Esophagus muscularis mucosa (tissue), 4 donors: Measurements from ENCODE around the gene DMKN. TPM values are rescaled to one million over a fixed set of nuclear protein-coding genes. Genes with fewer than 3 reads are reported as not detected.

Experiments
- DNase-seq: peaks from one replicate; pipeline ENCODE4 v3.0.0-alpha.2; 2017; ENCODE audit errors: extremely low spot score
- H3K27ac ChIP-seq, 4 donors: fragments of 200-600 bp; sonication (generic); replicated peaks in 1 of 4; 1 replicate in 3 of 4; 2 replicates in 1 of 4; pipeline ENCODE4 v1.5.1; 2016 to 2019; ENCODE audit warnings: mild to moderate bottlenecking in 1 of 4
- H3K27me3 ChIP-seq, 4 donors: fragments of 200-600 bp; sonication (generic); one replicate each; pipeline versions ENCODE4 v1.5.1 to v1.6.0; 2016 to 2019
- H3K36me3 ChIP-seq, 4 donors: fragments of 200-600 bp; sonication (generic); one replicate each; pipeline ENCODE4 v1.5.1; 2016 to 2019
- H3K4me1 ChIP-seq, 4 donors: fragments of 200-600 bp; sonication (generic); one replicate each; pipeline ENCODE4 v1.5.1; 2016 to 2019
- H3K4me3 ChIP-seq, 4 donors: fragments of 200-600 bp; sonication (generic); 1 replicate in 2 of 4; 2 replicates in 2 of 4; pipeline ENCODE4 v1.5.1; 2016 to 2019; ENCODE audit warnings: mild to moderate bottlenecking in 4 of 4, moderate library complexity in 1 of 4
- H3K9me3 ChIP-seq, 4 donors: fragments of 200-600 bp; sonication (generic); 1 replicate in 3 of 4; 2 replicates in 1 of 4; pipeline ENCODE4 v1.5.1; 2016 to 2019
- EP300 ChIP-seq: sonication (generic); formaldehyde crosslinking; IDR thresholded peaks from one replicate; pipeline ENCODE4 v1.6.1; 2017; ENCODE audit warnings: antibody characterized with exemption
- POLR2A ChIP-seq: fragments of 450-650 bp; IDR thresholded peaks from one replicate; pipeline ENCODE4 v1.6.1; 2017; ENCODE audit warnings: antibody characterized with exemption, moderate library complexity, mild to moderate bottlenecking, low read depth
- POLR2AphosphoS5 ChIP-seq, 2 donors: sonication (generic); formaldehyde crosslinking; IDR thresholded peaks; one replicate each; pipeline ENCODE4 v1.6.1; 2017; ENCODE audit warnings: antibody characterized with exemption in 2 of 2
- WGBS: methylation state at CpG from one replicate; pipeline ENCODE4 v1.1.5; 2018; 5-methylcytosine and 5-hydroxymethylcytosine counted together
- intact Hi-C: fragments of 100-400 bp; cut with DNase I; formaldehyde crosslinking; loops from one replicate; pipeline ENCODE4 v1.15.1; 2023
- total RNA-seq, 4 donors: library from RNA; depleted of rRNA; stranded (reverse); fragments of >200 nt; gene quantifications; one replicate each; pipeline versions ENCODE4 v1.1.0 to v1.2.1, GENCODE V29; 2016
- TF ChIP-seq, protein P1 (sequence below), 3 experiments: fragments of 200-600 bp in 2 of 3; fragments of 450-650 bp in 1 of 3; sonication (generic) in 2 of 3; IDR thresholded peaks; one replicate each; pipeline ENCODE4 v1.5.1; 2017 to 2019; ENCODE audit warnings: antibody characterized with exemption in 3 of 3, mild to moderate bottlenecking in 2 of 3, moderate library complexity in 1 of 3

The DMKN gene
- total RNA-seq, 4 donors from 2014 or later = 1.7 to 5.5 (median 3.8) TPM

DNA sequence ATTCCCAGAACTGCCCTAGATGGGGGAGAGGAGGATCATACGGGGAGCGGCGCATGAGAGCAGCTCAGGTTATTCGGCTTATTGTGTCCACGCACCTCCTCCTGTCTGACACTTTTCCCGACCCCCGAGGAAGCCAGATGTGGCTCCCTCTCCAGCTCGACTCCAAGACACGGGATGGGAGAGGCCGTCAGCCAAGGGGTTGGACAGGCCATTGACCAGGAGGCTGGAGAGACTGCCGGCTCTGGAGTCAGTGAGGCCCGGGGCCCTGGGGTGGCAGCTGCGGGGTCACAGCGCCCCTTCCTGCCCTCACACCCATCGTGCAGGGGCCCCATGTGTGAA is 2.9 kb downstream of the DMKN start:
- Histone ChIP-seq H3K27me3 (peaks cover 0 to 82% (median 14%) of the 10 kb centered on the region in 4 donors), H3K4me3 (peak overlapping the region in 3 of 4 donors; percentile 40 to 47 (median 42)), H3K9me3 (no peaks in the 10 kb centered on the region), H3K4me1 (peaks cover 0 to 22% (median 14%) of the 10 kb centered on the region in 4 donors), H3K36me3 (no peaks in the 10 kb centered on the region), H3K27ac (no peak overlapping the region)
- no peak for DNase-seq
- 14% methylated on average over 14 of the region's 15 CpGs for WGBS
- intact Hi-C loops = no loop called here
- TF ChIP-seq EP300 (no peak), POLR2A (no peak), POLR2AphosphoS5 (IDR thresholded peaks at IDR 0.05) (no peak)
- TF ChIP-seq, protein P1, sequence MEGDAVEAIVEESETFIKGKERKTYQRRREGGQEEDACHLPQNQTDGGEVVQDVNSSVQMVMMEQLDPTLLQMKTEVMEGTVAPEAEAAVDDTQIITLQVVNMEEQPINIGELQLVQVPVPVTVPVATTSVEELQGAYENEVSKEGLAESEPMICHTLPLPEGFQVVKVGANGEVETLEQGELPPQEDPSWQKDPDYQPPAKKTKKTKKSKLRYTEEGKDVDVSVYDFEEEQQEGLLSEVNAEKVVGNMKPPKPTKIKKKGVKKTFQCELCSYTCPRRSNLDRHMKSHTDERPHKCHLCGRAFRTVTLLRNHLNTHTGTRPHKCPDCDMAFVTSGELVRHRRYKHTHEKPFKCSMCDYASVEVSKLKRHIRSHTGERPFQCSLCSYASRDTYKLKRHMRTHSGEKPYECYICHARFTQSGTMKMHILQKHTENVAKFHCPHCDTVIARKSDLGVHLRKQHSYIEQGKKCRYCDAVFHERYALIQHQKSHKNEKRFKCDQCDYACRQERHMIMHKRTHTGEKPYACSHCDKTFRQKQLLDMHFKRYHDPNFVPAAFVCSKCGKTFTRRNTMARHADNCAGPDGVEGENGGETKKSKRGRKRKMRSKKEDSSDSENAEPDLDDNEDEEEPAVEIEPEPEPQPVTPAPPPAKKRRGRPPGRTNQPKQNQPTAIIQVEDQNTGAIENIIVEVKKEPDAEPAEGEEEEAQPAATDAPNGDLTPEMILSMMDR (IDR thresholded peaks at IDR 0.05) = peak in 1 of 3 experiments; percentile 27

DNA sequence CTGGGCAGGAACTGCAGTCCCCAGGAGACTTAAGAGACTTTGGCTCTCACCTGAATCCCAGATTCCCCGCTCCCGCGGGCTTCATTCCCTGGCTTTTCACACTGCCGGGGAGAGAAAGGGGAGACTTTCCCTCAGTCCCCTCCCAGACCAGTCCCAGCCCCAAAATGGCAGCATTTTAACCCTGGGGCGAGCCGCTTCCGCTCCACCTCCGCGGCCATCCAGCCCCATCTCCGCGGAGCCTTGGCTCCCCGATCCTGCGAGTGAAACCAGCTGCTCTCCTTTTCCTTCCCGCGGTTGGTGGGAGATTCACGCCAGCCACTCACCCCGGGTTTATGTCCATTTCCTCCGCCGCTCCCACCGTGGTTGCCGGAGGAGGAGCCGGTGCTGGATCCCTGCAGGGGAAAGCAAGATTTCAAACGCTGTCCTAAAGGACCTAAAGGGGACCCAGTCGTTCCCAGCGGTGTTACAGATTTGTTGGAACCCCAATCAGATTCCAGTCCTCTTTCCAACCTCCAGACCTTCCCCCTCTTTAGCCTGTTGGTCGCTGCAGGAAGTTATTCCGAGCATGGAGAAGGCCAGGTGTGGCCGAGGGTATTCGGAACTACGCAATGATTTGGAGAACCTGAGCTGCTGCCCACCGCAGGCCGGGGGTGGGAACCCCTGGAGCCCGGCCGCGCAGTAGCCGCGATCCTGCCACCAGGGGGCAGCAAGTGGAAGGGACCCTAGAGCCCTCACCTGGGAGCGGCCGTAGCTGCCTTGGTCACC is 3.4 kb downstream of the DMKN start:
- Histone ChIP-seq H3K36me3 (no peaks in the 10 kb centered on the region), H3K4me3 (peak overlapping the region; percentile 40 to 56 (median 44)), H3K4me1 (peaks cover 0 to 22% (median 14%) of the 10 kb centered on the region in 4 donors), H3K27me3 (peaks cover 0 to 87% (median 14%) of the 10 kb centered on the region in 4 donors), H3K9me3 (no peaks in the 10 kb centered on the region), H3K27ac (peak overlapping the region in 2 of 4 donors; percentile 7 to 20)
- TF ChIP-seq POLR2A (no peak), POLR2AphosphoS5 (IDR thresholded peaks at IDR 0.05) (peak in 1 of 2 donors; percentile 8)
- TF ChIP-seq, protein P1 (IDR thresholded peaks at IDR 0.05) = peak; percentile 75 to 97 (median 88)
- no peak for DNase-seq
- intact Hi-C loops = no loop called here
- WGBS = 2% methylated on average over 36 of the region's 39 CpGs

DNA sequence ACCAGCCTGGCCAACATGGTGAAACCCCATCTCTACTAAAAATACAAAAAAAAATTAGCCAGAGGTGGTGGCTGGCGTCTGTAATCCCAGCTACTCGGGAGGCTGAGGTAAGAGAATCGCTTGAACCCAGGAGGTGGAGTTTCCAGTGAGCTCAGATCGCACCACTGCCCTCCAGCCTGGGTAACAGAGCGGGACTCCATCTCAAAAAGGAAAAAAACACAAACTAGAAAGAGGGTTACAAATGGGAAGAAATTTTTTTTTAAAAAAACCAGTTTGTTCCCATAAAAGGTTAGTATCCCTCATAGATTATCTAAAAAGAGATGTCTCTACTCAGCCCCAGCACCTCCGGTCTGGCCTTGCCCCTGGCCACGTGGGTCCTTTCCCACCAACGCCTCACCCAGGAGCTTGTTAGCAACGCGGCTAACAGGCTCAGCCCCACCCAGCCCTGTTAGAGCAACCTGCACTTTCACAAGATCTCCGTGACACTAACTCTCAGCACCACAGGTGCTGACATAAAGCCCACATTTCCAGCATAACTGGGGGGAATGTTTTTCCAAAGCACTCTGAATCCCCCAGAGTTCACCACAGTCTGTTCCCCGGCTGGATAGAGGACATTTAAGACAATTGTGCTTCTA is 4.3 kb downstream of the DMKN start:
- Histone ChIP-seq H3K9me3 (no peaks in the 10 kb centered on the region), H3K4me1 (peaks cover 0 to 19% (median 14%) of the 10 kb centered on the region in 4 donors), H3K4me3 (peak overlapping the region; percentile 40 to 56 (median 44)), H3K27me3 (peaks cover 0 to 84% (median 12%) of the 10 kb centered on the region in 4 donors), H3K36me3 (no peaks in the 10 kb centered on the region), H3K27ac (no peak overlapping the region)
- 27% methylated on average over 12 of the region's 12 CpGs for WGBS
- TF ChIP-seq POLR2A = no peak
- no peak for TF ChIP-seq POLR2AphosphoS5 (IDR thresholded peaks at IDR 0.05)
- intact Hi-C loops = no loop called here
- no peak for DNase-seq

DNA sequence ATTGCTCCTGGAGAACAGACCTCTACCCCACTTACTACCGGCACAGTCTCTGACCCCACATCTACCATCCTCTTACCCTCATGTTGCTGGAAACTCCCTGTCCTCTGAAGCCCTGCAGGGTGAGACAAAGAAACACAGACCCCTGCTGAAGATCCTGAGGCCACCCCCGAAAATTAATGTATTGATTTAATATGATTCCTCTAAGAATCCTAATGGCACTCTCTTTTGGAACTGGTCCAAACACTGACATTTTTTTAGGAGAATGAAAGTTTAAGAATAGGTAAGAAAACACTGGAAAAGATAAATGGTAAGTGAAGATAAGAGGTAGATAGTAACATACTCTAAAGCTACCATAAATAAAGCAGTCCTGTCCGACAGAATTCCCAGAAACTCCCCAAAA is 5.3 kb downstream of the DMKN start:
- no peak for TF ChIP-seq POLR2AphosphoS5 (IDR thresholded peaks at IDR 0.05)
- TF ChIP-seq EP300 = no peak
- no peak for TF ChIP-seq POLR2A
- TF ChIP-seq, protein P1 (IDR thresholded peaks at IDR 0.05) = no peak
- Histone ChIP-seq H3K4me3 (no peak overlapping the region), H3K4me1 (peaks cover 0 to 18% (median 14%) of the 10 kb centered on the region in 4 donors), H3K27me3 (peaks cover 0 to 79% (median 12%) of the 10 kb centered on the region in 4 donors), H3K36me3 (no peaks in the 10 kb centered on the region), H3K27ac (no peak overlapping the region), H3K9me3 (no peaks in the 10 kb centered on the region)
- intact Hi-C loops = no loop called here
- DNase-seq = no peak
- WGBS = 94% methylated on average over 3 of the region's 3 CpGs

DNA sequence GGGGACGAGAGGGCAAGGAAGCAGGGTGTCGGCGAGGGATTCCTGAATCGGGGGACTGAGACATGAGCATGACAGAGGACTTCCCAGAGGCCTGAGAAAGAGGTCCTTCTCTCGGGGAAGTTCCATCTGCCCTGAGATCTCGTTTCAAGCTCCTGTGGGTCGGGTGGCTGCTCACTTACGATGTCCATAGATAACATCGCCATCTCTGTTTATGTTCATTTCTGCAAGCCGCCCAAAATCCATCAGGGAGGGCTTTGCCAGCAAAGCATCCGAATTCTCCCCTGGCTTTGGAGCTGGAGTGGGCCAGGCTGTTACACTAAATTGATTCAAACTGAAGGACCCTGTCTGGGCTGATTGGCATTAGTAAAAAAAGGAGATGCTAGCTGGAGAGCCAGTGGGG is 5.9 kb downstream of the DMKN start:
- H3K36me3 ChIP-seq = no peaks in the 10 kb centered on the region
- intact Hi-C loops = no loop called here
- no peak overlapping the region for H3K4me3 ChIP-seq
- DNase-seq = no peak
- 77% methylated on average over 11 of the region's 11 CpGs for WGBS
- H3K27ac ChIP-seq = no peak overlapping the region
- H3K9me3 ChIP-seq = no peaks in the 10 kb centered on the region
- peaks cover 0 to 77% (median 12%) of the 10 kb centered on the region in 4 donors for H3K27me3 ChIP-seq
- peaks cover 0 to 18% (median 14%) of the 10 kb centered on the region in 4 donors for H3K4me1 ChIP-seq
- TF ChIP-seq POLR2AphosphoS5 (IDR thresholded peaks at IDR 0.05) (no peak), POLR2A (no peak)
